ENCODE measurements around the gene G6PC3. TPM values are rescaled to one million over a fixed set of nuclear protein-coding genes. Genes with fewer than 3 reads are reported as not detected.

The G6PC3 gene

GRCh38 chr17:44121997-44122815 is 51.7 kb downstream of the G6PC3 start:
- Histone ChIP-seq H3K4me2 (ENCODE audit: low read length) (peak overlapping the region; percentile 77), H3K4me1 (ENCODE audit: control insufficient read depth, low read depth, low read length) (peaks cover 15% of the 10 kb centered on the region), H4K8ac (ENCODE audit: low read depth, low read length) (no peak overlapping the region), H2AK5ac (ENCODE audit: low read length) (peak overlapping the region; percentile 72), H3K4ac (ENCODE audit: low read depth, low read length) (no peak overlapping the region), H3K27me3 (ENCODE audit: insufficient read depth, low read length, poor library complexity) (no peaks in the 10 kb centered on the region), H3K18ac (ENCODE audit: low read length) (no peak overlapping the region), H3K56ac (ENCODE audit: low read length) (peak overlapping the region; percentile 89), H2BK120ac (ENCODE audit: low read depth, low read length) (no peak overlapping the region), H4K5ac (ENCODE audit: low read length) (no peak overlapping the region), H3K36me3 (ENCODE audit: control insufficient read depth, insufficient read depth, low read length) (no peaks in the 10 kb centered on the region), H3K79me2 (ENCODE audit: control insufficient read depth, insufficient read depth, low read length) (peaks cover 24% of the 10 kb centered on the region), H3K79me1 (ENCODE audit: low read length) (peaks cover 23% of the 10 kb centered on the region), H3K4me3 (ENCODE audit: low read length) (peak overlapping the region; percentile 70), H3K23ac (ENCODE audit: low read length) (no peak overlapping the region), H3K9ac (ENCODE audit: low read length) (peak overlapping the region; percentile 80), H3K27ac (ENCODE audit: low read depth, low read length) (no peak overlapping the region), H2BK15ac (replicated peaks; ENCODE audit: low read depth) (no peak overlapping the region), H2BK5ac (ENCODE audit: low read length) (no peak overlapping the region)
- no CpG with 5 or more reads among the region's 1 CpG for WGBS (ENCODE audit: extremely low coverage, insufficient coverage, low lambda C conversion rate)
- no peak for DNase-seq

DNA sequence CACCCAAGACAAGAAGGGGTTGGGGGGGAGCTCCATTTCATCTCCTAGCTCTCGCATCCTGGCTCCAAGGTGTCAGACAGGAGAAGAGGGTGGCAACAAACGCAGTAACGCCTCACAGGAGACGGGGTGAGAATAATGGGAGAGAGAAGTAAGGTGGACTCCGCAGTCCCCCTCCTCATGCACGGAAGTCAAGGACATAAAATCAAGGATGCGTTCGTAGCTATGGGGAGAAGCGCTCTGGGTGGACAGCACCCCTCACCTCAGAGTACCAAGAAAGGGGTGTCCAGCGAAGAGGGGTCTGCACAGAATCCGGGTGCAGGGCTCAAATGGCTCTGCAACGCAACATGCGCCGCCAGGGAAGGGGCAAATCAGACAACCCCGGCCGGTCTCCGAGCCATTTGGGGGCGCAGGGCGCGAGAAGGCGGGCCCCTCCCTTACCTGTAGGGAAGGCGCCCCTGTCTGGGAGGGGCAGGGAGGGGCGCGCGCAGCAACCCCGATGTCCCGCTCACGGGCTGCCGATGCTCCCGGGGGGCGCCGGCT is 52.4 kb downstream of the G6PC3 start:
- H3K23ac ChIP-seq (ENCODE audit: low read length) = no peak overlapping the region
- peaks cover 23% of the 10 kb centered on the region for H3K79me2 ChIP-seq (ENCODE audit: control insufficient read depth, insufficient read depth, low read length)
- H2BK120ac ChIP-seq (ENCODE audit: low read depth, low read length) = peak overlapping the region; percentile 11
- no peak overlapping the region for H4K8ac ChIP-seq (ENCODE audit: low read depth, low read length)
- WGBS (ENCODE audit: extremely low coverage, insufficient coverage, low lambda C conversion rate) = no CpG with 5 or more reads among the region's 32 CpGs
- peak overlapping the region; percentile 80 for H3K9ac ChIP-seq (ENCODE audit: low read length)
- peak overlapping the region; percentile 77 for H3K18ac ChIP-seq (ENCODE audit: low read length)
- no peak overlapping the region for H4K5ac ChIP-seq (ENCODE audit: low read length)
- H2BK5ac ChIP-seq (ENCODE audit: low read length) = no peak overlapping the region
- no peaks in the 10 kb centered on the region for H3K27me3 ChIP-seq (ENCODE audit: insufficient read depth, low read length, poor library complexity)
- H3K4me1 ChIP-seq (ENCODE audit: control insufficient read depth, low read depth, low read length) = peaks cover 14% of the 10 kb centered on the region
- peak overlapping the region; percentile 41 for H3K27ac ChIP-seq (ENCODE audit: low read depth, low read length)
- no peaks in the 10 kb centered on the region for H3K36me3 ChIP-seq (ENCODE audit: control insufficient read depth, insufficient read depth, low read length)
- H3K4me2 ChIP-seq (ENCODE audit: low read length) = peak overlapping the region; percentile 77
- no peak overlapping the region for H2AK5ac ChIP-seq (ENCODE audit: low read length)
- peak overlapping the region; percentile 4 for H3K4ac ChIP-seq (ENCODE audit: low read depth, low read length)
- DNase-seq = peak; percentile 65
- peak overlapping the region; percentile 89 for H3K56ac ChIP-seq (ENCODE audit: low read length)
- peak overlapping the region; percentile 70 for H3K4me3 ChIP-seq (ENCODE audit: low read length)
- H2BK15ac ChIP-seq (replicated peaks; ENCODE audit: low read depth) = no peak overlapping the region
- peaks cover 18% of the 10 kb centered on the region for H3K79me1 ChIP-seq (ENCODE audit: low read length)

DNA sequence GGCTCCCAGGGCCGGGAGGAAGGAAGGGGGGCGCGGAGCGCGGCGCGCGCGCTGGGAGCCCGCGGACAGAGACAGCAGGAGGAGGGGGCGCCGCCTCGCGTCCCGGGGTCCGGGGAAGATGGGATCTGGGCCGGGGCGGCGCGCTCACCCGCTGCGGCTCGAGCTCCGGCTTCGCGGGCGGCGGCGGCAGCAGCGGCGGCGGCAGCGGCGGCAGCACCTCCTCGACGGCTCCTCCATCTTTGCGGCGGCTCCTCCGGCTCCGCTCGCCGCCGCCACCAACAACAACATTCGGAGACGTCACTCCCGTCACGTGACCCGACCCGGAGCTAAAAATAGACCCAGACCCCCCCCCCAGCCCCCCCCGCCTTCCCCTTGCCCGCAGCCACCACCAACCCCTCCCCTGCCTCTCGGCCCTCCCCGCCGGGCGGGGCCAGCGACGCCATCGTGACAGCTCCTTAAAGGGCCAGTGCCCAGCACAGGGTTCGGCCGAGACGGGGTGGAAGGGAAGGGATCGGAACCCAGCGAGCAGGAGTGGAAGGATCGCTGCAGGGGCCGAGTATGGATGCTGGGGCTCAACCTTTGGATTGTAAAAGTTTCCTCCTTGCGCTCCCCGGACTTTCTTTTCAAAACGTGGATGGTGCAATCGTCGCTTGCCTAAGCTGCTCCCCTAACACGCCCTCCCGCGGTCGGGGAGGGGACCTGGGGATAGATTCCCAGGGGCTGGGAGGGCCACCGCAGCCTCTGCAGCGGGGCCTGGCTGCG is 53.0 kb downstream of the G6PC3 start, which contains the start of gene HDAC5:
TSS of gene HDAC5 (minus strand) at position 286 of the 762 bp plus-strand sequence. CDS start 6,126 bp downstream, outside the sequence.
- peak within 1 kb of the TSS; percentile 77 for H3K18ac ChIP-seq (ENCODE audit: low read length)
- peak within 1 kb of the TSS; percentile 46 for H3K4ac ChIP-seq (ENCODE audit: low read depth, low read length)
- H2AK5ac ChIP-seq (ENCODE audit: low read length) = no peak within 1 kb of the TSS
- H4K8ac ChIP-seq (ENCODE audit: low read depth, low read length) = no peak within 1 kb of the TSS
- H3K79me2 ChIP-seq (ENCODE audit: control insufficient read depth, insufficient read depth, low read length) = peaks cover 21% of the 10 kb centered on the region
- no peaks in the 10 kb centered on the region for H3K27me3 ChIP-seq (ENCODE audit: insufficient read depth, low read length, poor library complexity)
- H3K4me2 ChIP-seq (ENCODE audit: low read length) = peak within 1 kb of the TSS; percentile 77
- peak; percentile 97 for DNase-seq
- H4K5ac ChIP-seq (ENCODE audit: low read length) = no peak within 1 kb of the TSS
- WGBS (ENCODE audit: extremely low coverage, insufficient coverage, low lambda C conversion rate) = no CpG with 5 or more reads among the region's 78 CpGs
- no peaks in the 10 kb centered on the region for H3K36me3 ChIP-seq (ENCODE audit: control insufficient read depth, insufficient read depth, low read length)
- peaks cover 14% of the 10 kb centered on the region for H3K4me1 ChIP-seq (ENCODE audit: control insufficient read depth, low read depth, low read length)
- peaks cover 13% of the 10 kb centered on the region for H3K79me1 ChIP-seq (ENCODE audit: low read length)
- H3K23ac ChIP-seq (ENCODE audit: low read length) = peak within 1 kb of the TSS; percentile 83
- peak within 1 kb of the TSS; percentile 64 for H2BK5ac ChIP-seq (ENCODE audit: low read length)
- no peak within 1 kb of the TSS for H2BK15ac ChIP-seq (replicated peaks; ENCODE audit: low read depth)
- H3K9ac ChIP-seq (ENCODE audit: low read length) = peak within 1 kb of the TSS; percentile 80
- peak within 1 kb of the TSS; percentile 70 for H3K4me3 ChIP-seq (ENCODE audit: low read length)
- peak within 1 kb of the TSS; percentile 41 for H3K27ac ChIP-seq (ENCODE audit: low read depth, low read length)
- H2BK120ac ChIP-seq (ENCODE audit: low read depth, low read length) = peak within 1 kb of the TSS; percentile 11
- H3K56ac ChIP-seq (ENCODE audit: low read length) = peak within 1 kb of the TSS; percentile 90

DNA sequence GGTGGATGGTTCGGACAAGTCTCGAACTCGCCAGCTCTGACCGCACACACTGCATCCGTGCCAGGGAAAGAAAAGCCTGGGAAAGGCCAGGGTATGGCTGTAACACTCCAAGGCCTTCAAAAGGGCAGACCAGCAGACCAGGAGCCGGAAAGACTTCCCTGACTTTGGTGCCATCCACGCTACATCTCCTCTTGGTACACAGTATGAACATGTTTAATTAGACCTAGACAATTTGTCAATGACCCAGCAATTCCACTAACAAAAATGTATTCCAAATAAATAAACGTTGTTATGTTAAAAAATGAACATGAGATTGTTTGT is 53.5 kb downstream of the G6PC3 start:
- Histone ChIP-seq H4K8ac (ENCODE audit: low read depth, low read length) (no peak overlapping the region), H2BK15ac (replicated peaks; ENCODE audit: low read depth) (no peak overlapping the region), H3K27ac (ENCODE audit: low read depth, low read length) (peak overlapping the region; percentile 8), H3K4me3 (ENCODE audit: low read length) (peak overlapping the region; percentile 18), H3K4ac (ENCODE audit: low read depth, low read length) (peak overlapping the region; percentile 46), H3K56ac (ENCODE audit: low read length) (peak overlapping the region; percentile 90), H3K23ac (ENCODE audit: low read length) (peak overlapping the region; percentile 83), H2BK120ac (ENCODE audit: low read depth, low read length) (no peak overlapping the region), H3K4me1 (ENCODE audit: control insufficient read depth, low read depth, low read length) (peaks cover 11% of the 10 kb centered on the region), H2BK5ac (ENCODE audit: low read length) (peak overlapping the region; percentile 64), H3K18ac (ENCODE audit: low read length) (no peak overlapping the region), H3K36me3 (ENCODE audit: control insufficient read depth, insufficient read depth, low read length) (no peaks in the 10 kb centered on the region), H2AK5ac (ENCODE audit: low read length) (no peak overlapping the region), H4K5ac (ENCODE audit: low read length) (no peak overlapping the region), H3K9ac (ENCODE audit: low read length) (peak overlapping the region; percentile 78), H3K79me1 (ENCODE audit: low read length) (peaks cover 9% of the 10 kb centered on the region), H3K4me2 (ENCODE audit: low read length) (peak overlapping the region; percentile 59), H3K27me3 (ENCODE audit: insufficient read depth, low read length, poor library complexity) (no peaks in the 10 kb centered on the region), H3K79me2 (ENCODE audit: control insufficient read depth, insufficient read depth, low read length) (peaks cover 18% of the 10 kb centered on the region)
- no peak for DNase-seq
- no CpG with 5 or more reads among the region's 8 CpGs for WGBS (ENCODE audit: extremely low coverage, insufficient coverage, low lambda C conversion rate)

Small RNA genes lying within 50 kb of the gene (small RNA-seq; reads per million reads assigned to genes)
- gene RF00012 (ENCODE audit: insufficient read depth) = not detected

Measured in mesendoderm (in vitro differentiated cells).